ENCODE data around the gene DYNC2H1.

The DYNC2H1 gene

DNA sequence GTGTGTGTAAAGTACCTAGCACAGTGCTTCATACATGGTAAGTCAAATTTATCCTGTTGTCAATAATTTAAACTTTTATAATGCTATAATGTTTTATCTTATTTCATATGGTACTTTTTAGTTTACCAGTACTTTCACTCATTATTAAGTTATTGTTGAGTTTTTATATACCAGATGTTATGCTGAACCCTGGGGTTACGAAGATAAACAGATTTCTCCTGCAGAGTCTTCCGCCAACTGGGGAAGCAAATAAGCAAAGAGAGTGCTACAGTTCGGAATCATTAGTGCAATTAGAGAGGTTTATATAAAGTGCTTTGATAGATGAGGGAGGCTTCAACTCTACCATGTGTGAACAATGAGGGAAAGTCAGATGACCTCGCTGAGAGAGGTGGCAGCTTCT, 362.3 kb downstream of the DYNC2H1 start:
- no peak for DNase-seq

DNA sequence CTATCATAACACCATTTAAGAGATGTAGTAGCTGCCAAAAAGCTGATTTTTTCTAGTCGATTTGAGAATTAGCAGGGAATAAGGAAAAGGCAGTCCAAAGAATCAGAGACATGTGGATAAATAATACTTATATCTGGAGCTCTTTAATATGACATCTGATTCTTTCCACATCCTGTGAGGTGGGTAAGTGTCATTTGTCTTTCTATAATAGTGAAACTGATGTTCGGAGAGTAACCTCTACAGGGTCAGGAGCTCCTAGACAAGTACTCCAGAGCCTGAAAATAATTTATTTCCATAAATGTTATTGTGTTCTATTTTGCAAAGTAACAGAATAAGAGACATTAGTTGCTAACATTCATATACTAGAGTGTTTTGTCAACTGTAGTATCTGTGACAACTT, 367.6 kb downstream of the DYNC2H1 start:
- DNase-seq = no peak

DNA sequence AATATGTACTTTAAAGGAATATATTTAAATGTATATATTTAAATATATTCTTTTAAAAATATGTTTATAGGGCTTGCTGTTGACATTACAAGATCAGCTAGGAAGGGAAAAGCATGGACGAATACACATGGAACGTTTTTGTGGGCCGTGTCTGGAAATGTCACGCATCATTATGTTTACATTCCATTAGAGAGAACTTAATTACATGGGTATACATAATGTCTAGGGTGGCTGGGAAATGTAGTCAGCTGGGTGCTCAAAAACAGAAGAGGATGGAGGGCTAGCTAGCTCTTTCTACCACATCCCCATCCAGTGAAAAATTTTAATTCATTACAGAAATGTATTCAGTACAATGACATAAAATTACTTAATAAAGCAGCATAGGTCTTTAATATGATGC, 371.2 kb downstream of the DYNC2H1 start:
- DNase-seq = no peak

DNA sequence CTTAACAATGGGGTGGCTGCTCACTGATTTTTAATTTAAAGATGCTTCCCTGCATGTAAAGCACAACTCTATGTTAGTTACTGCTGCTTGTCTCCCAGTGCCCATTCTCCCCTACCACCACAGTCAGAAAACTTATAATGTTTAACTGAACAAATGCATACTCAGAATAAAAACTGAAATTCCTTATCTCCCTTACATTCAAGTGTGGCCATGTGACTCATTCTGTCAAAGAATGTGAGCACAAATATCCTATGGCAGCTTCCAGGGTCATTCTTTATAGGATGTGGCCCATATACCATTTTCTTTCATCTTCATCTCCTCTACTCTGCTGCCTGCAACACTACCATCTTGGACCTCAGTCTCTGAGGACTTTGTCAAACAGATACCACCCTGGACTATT, 374.8 kb downstream of the DYNC2H1 start:
- no peak for DNase-seq

DNA sequence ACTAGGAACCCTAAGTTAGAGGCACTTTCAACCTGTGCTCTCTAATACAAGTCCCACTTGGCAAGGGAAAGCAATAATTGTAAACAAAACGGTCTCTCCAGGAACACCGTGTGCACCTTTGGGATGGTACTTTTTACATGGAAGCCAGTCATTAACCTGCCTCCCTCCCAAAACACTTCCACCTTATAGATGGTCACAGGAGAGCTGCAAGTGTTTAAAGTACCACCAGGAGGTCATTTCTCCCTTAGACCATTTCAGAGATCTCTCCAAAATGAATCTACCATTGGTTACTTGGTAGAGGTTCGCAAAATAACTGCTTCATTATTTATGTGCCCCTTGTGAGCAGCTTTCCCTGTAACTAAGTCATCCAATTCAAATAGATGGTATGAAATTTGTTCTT, 375.3 kb downstream of the DYNC2H1 start:
- no peak for DNase-seq

DNA sequence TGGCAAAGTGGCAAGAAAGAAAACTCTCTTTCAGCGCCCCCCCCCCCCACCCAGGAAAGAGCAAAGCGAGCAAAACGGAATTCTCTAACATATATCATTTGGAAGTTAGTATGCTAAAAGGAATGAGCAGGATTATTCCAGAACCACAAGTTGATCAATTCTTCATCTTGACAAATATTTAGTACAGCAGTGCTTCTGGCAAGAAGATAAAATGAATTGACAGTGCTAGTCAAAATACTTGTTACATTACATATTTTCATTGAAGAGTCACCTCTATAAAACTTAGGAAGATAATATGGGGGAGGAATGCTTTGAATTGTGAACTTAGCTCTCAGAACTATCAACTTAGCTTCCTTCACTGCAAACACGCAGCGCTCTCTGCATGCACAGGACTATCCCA, 377.4 kb downstream of the DYNC2H1 start:
- DNase-seq = peak; percentile 32

DNA sequence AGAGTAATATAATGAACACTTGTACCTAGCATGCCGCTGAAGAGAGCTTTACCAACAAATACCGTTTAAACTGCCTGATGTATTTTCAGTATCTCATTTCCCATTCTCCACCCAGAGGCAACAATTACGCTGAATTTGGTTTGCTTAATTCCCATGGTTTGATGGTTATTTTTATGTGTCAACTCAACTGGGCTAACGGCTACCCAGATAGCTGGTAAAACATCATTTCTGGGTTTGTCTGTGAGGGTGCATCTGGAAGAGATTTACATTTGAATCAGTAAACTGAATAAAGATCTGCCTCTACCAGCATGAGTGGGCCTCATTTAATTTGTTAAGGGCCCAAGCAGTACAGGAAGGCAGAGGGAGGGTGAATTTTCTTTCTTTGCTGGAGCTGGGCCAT, 377.9 kb downstream of the DYNC2H1 start:
- DNase-seq = no peak

DNA sequence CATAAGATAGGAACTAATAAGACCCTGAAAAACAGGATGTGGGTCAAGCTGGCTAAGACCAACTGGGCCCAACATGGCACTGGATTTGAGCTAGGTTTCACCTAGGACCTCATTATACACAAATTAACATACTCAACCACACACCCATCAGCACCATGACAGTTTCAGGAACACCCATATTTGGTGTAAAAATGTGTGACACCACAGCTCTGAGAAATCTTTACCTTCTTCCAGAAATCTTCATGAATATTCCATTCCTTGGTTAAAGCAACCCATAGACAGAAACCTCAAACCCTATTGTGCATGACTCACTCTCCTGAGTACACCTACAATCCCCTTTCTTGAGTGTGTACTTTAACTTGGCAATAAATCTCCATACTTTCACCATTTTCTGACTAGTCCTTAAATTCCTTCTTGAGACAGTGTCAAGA, 378.8 kb downstream of the DYNC2H1 start:
- DNase-seq = peak; percentile 16

DNA sequence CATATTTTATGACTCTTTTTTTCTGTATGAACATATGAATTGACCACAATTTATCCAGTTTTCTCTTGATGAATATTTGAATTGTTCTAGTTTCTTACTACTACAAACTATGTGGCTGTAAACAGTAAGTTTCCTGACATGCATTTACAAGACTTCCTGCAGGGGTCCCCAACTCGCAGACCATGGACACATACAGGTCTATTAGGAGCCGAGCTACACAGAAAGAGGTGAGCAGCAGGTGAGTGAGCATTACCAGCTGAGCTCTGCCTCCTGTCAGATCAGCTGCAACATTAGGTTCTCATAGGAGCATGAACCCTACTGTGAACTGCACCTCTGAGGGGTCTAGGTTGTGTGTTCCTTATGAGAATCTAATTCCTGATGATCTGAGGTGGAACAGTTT, 379.4 kb downstream of the DYNC2H1 start:
- DNase-seq = no peak

DNA sequence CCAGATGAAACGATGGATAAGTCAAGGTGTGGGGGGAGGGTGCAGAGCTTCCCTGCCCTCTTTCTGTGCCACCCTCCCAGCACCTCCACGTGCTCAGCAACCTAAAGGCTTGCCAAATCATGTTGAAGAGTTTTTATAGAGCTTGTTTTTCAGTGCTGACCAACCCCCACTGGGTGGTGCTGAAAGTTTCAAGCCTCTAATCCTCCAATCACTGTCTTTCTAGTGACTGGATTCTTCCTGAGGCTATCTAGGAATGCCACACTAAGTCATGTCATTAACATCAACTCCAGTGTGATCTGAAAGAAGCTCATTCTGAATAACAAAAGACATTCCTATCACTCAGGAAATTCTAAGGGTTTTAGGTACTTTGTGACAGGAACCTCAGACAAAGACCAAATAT, 382.6 kb downstream of the DYNC2H1 start:
- no peak for DNase-seq

DNA sequence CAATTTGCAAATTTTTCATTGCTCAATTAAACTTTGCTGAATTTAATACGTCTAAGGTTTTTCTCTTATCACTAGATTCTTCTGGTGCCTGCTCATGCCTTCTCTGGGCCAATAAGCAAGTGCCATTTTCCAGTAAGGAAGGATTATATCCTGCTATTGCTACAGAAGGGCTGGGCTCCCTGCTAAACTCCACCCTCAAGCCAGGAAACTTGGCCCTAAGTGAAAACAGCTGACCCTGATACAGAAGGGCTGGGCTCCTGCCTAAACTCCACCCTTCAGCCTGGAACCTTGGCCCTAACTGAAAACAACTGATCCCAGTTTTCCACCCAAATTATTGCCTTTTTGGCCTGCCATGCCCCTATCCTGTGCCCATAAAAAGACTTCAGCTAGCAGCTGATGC, 385.3 kb downstream of the DYNC2H1 start:
- DNase-seq = no peak

DNA sequence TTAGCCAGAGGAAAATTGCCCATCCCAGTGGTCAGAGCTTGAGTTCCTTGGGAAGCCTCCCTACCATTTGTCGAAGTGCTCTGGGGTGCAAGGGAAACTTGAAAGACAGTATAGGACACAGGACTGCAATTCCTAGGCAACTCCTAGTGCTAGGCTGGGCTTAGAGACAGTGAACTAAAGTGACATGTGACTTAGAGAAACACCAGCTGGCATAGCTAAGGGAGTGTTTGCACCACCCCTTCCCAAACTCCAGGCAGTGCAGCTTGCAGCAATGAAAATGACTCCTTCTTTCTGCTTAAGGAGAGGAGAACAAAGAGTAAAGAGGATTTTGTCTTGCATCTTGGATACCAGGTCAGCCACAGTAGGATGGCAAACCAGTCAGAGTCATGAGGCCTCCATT, 388.0 kb downstream of the DYNC2H1 start:
- no peak for DNase-seq

DNA sequence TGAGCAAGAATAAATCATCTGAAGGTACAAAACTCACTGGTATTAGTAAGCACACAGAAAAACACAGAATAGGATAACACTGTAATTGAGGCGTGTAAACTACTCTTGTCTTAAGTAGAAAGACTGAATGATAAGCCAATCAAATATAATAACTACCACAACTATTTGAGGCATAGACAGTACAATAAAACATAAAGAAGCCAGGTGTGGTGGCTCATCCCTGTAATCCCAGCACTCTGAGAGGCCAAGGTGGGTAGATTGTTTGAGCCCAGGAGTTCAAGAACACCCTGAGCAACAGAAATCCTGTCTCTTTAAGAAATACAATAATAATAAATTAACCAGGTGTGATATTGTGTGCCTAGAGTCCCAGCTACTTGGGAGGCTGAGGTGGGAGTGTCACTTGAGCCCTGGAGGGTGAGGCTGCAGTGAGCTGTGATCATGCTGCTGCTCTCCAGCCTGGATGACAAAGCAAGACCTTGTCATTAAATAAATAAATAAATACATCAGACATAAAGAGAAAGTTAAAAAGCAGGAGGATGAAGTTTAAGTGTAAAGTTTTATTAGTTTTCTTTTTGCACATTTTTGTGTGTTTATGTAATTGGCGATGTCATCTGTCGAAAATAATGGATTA, 390.6 kb downstream of the DYNC2H1 start:
- DNase-seq = no peak

DNA sequence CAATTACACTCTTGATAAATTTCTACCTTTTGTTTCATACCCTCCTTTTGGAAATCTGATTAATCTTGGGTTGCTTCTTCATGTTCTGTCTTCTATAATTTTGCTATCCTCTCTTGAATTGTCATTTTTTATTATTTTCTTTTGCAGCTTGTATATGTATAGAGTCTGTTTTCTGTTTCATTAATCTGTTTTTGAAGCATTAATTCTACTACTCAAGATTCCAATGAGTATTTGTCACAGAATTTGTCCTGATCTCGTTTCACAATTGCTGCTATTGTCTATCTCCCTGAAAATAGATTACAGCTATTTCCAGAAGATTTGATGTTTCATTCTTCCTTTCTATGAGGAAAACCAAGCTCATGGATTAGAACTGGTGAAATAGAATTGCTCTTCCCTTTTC, 406.1 kb downstream of the DYNC2H1 start:
- no peak for DNase-seq

DNA sequence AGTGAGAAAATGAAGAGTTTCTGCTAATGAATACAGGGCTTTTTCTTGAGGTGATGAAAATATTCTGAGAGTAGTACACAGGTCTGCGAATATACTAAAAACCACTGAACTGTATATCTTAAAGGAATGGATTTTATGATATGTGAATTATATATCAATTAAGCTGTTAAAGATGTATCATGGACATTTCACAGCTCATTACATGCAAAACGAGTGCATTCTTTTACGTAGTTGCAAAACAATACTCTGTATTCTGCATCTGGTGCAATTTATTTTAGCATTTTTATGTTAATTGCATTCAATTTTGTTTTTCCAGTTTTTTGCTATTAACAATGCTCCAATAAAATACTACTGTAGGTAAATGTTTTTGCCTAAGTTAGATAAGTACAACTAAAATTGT, 411.6 kb downstream of the DYNC2H1 start:
- no peak for DNase-seq

DNA sequence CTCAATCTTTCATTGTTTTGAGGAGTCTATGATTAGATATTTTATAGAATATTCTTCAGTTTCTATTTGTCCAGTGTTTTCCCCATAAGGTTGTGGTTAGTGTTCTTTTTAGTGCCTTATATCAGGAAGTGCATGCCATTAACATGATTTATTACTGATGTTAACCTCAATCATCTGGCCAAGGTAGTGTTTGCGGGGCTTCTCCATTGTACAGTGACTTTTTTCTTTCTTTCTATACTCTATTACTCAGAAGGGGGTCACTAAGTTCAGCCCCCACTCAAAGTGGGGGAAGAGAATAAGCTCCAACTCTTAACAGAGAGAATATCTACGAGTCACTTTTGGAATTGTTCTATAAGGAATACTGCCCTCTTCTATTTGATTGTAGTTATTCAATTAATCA, 415.8 kb downstream of the DYNC2H1 start:
- DNase-seq = peak; percentile 36

DNA sequence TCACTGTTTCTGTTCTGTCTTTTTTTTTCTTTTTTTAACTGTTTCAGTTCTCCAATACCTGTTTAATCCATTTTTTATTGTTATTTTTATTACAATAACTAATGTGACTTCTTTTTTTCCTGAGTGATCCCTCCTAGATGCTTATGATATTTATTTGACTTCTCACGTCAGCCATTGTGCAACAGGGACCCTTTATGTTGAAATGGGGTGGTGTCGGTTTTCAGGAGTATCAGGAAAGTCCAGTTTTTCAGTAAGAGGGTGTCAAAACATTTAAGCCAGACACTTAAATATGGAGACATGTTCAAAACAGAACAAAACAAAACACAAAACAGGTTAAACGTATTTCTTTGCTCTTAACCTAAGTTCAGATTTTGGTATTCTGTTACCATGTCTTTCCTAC, 418.8 kb downstream of the DYNC2H1 start:
- no peak for DNase-seq

DNA sequence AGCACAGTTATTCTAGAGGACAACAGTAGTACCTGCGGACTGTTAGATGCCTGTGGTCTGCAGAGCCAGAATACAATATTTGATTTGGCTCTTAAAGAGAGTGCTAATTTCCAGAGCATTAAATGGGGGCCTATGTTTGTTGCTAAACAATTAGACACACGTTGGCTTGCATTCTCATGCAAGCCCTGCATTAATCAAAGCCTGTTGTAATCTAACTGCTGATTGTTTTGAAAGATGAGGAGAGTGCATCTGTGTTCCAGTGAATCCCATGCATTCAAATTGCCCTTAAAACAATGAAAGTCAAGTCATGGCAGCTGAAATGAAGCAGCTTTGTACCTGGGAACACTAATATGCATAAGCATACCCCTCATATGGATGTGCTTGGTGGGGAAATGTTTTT, 419.4 kb downstream of the DYNC2H1 start:
- DNase-seq = no peak

DNA sequence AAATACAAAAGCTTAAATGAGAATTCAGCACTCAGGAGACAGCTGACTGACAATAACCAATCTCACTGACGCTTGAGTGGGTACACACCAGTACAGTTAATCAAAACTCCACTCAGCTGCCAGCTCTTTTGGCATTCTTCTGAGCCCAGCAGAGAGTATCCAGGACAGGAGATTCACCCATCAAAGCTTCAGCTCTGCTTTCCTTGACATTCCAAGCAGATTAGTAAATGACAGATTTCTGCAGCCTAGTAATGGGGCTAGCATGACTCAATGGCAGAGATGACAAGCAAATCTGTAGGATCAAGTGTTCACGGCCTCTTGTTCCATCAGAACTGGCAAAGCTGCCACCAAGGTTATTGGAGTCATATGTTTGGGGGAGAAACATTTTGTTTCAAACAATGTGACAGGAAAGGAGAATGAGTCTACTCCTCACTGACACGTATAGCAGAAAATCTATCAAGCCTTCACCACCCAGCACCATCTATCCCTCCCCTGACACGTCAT, 420.0 kb downstream of the DYNC2H1 start:
- peak; percentile 70 for DNase-seq

Data from NCI-H226 (cell line).